Panc1 (cell line): ENCODE results near the gene JMJD1C. TPM values are rescaled to one million over a fixed set of nuclear protein-coding genes. Genes with fewer than 3 reads are reported as not detected.

Experiments used
- ATAC-seq: fragments of 200-7000 bp; cut with Tn5 transposase; 2 replicates; pipeline ENCODE4 v1.9.1; 2020; ENCODE audit warnings: mild to moderate bottlenecking, moderate library complexity
- BruUV-seq: library from RNA; stranded (reverse); fragments of 400-500 nt; replicated peaks from 2 replicates; lab custom pipeline; 2021; lab: Mats Ljungman, UMichigan
- CTCF ChIA-PET: fragments of 300-600 bp; sonication (Branson Sonifier 250); formaldehyde crosslinking; loops from one replicate; lab custom pipeline; 2022; ENCODE audit warnings: antibody characterized with exemption; lab: Charles Lee
- POLR2A ChIA-PET: fragments of 300-600 bp; sonication (Branson Sonifier 250); formaldehyde crosslinking; loops from one replicate; lab custom pipeline; 2022; ENCODE audit warnings: antibody characterized with exemption; lab: Charles Lee
- DNase-seq: peaks from one replicate; pipeline ENCODE4 v3.0.0-alpha.2; 2010; ENCODE audit warnings: low read depth, low spot score
- H3K27ac ChIP-seq: 2 replicates; pipeline ENCODE4 v1.5.1; 2011; ENCODE audit warnings: mild to moderate bottlenecking, low read length, inconsistent platforms
- H3K27me3 ChIP-seq: fragments of 200-500 bp; sonication (Bioruptor generic); 2 replicates; pipeline ENCODE4 v1.6.0; 2014; ENCODE audit warnings: low read length, inconsistent platforms; ENCODE audit not compliant: control insufficient read depth, insufficient read depth
- H3K36me3 ChIP-seq: fragments of 200-500 bp; sonication (Bioruptor generic); 2 replicates; pipeline ENCODE4 v1.5.1; 2014; ENCODE audit warnings: inconsistent platforms, mild to moderate bottlenecking, low read length, moderate library complexity; ENCODE audit not compliant: control insufficient read depth, insufficient read depth
- H3K4me1 ChIP-seq: 2 replicates; pipeline ENCODE4 v1.5.1; 2011; ENCODE audit warnings: inconsistent platforms, mild to moderate bottlenecking, low read length, moderate library complexity; ENCODE audit not compliant: control insufficient read depth, insufficient read depth
- H3K4me3 ChIP-seq, 2 experiments: 2 replicates each; pipeline ENCODE4 v1.5.1; 2011 to 2012; ENCODE audit warnings: low read depth in 2 of 2, low read length in 2 of 2, mild to moderate bottlenecking in 2 of 2, inconsistent platforms in 1 of 2, moderate library complexity in 1 of 2
- H3K9me3 ChIP-seq: fragments of 200-500 bp; sonication (Bioruptor generic); 2 replicates; pipeline ENCODE4 v1.5.1; 2014; ENCODE audit warnings: low read depth, mild to moderate bottlenecking, inconsistent platforms, low read length, moderate library complexity; ENCODE audit not compliant: control insufficient read depth, insufficient read depth
- CTCF ChIP-seq: fragments of 450-650 bp; IDR thresholded peaks from 2 replicates; pipeline ENCODE4 v1.5.1; 2017; ENCODE audit warnings: mild to moderate bottlenecking
- POLR2AphosphoS5 ChIP-seq: IDR thresholded peaks from 2 replicates; pipeline ENCODE4 v1.6.1; 2012; ENCODE audit warnings: mild to moderate bottlenecking, low read depth, low read length, moderate library complexity
- REST ChIP-seq, 2 experiments: IDR thresholded peaks; 2 replicates each; pipeline ENCODE4 v1.6.1; 2011 to 2012; ENCODE audit warnings: low read depth in 2 of 2, control low read depth in 1 of 2, low read length in 1 of 2, mild to moderate bottlenecking in 1 of 2, moderate library complexity in 1 of 2; ENCODE audit not compliant: insufficient read depth in 1 of 2
- SIN3A ChIP-seq: IDR thresholded peaks from 2 replicates; pipeline ENCODE4 v1.6.1; 2012; ENCODE audit warnings: low read depth, mild to moderate bottlenecking, low read length, moderate library complexity, borderline replicate concordance; ENCODE audit not compliant: insufficient read depth
- TCF7L2 ChIP-seq: IDR thresholded peaks from 2 replicates; pipeline ENCODE4 v1.6.1; 2011; ENCODE audit warnings: mild to moderate bottlenecking, low read depth, low read length, inconsistent platforms
- in situ Hi-C: cut with HindIII; loops from 2 replicates; pipeline ENCODE4 v1.10.0; 2016; ENCODE audit warnings: low sequenced_read_pairs, low pct_unique_long_range_greater_than_20kb
- intact Hi-C: fragments of 100-400 bp; cut with micrococcal nuclease; formaldehyde crosslinking; loops from one replicate; pipeline ENCODE4 v1.10.0; 2022; ENCODE audit not compliant: unreplicated experiment
- total RNA-seq: library from RNA; stranded (reverse); gene quantifications from one replicate; pipeline ENCODE4 v1.2.1, GENCODE V29; 2021; ENCODE audit not compliant: unreplicated experiment

The JMJD1C gene
- total RNA-seq, 1 experiment from 2014 or later: 88.3 TPM

GRCh38 chr10:63384675-63385074 lies 81.1 kb downstream of the JMJD1C start:
- no TSS peak for BruUV-seq
- TF ChIP-seq SIN3A: no peak
- TF ChIP-seq CTCF: no peak
- TF ChIP-seq TCF7L2: no peak
- no peak for TF ChIP-seq POLR2AphosphoS5
- TF ChIP-seq REST (IDR thresholded peaks at IDR 0.05; ENCODE audit: insufficient read depth in 1 of 2, low read depth in 2 of 2, low read length in 1 of 2): no peak
- DNase-seq: no peak
- no peaks in the 10 kb centered on the region for H3K27me3 ChIP-seq
- no peaks in the 10 kb centered on the region for H3K36me3 ChIP-seq
- H3K4me3 ChIP-seq: no peak overlapping the region
- no peaks in the 10 kb centered on the region; the same call in 1 of the 2 replicates for H3K4me1 ChIP-seq
- ChIA-PET CTCF (no interaction called here), POLR2A (interaction anchor here (0.5 kb wide), 1 partner anchor 84 kb away, joined by 5 read pairs; no protein-coding TSS in a partner anchor)
- H3K9me3 ChIP-seq: no peaks in the 10 kb centered on the region
- H3K27ac ChIP-seq: no peak overlapping the region
- no peak for ATAC-seq
- in situ Hi-C loops (no loop called here), intact Hi-C loops (no loop called here)

GRCh38 chr10:63384001-63384400 lies 81.8 kb downstream of the JMJD1C start:
- BruUV-seq: no TSS peak

GRCh38 chr10:63383141-63383540 lies 82.6 kb downstream of the JMJD1C start:
- no peaks in the 10 kb centered on the region for H3K9me3 ChIP-seq
- BruUV-seq: no TSS peak
- intact Hi-C loops: no loop called here

More at GRCh38 chr10:63384001-63384400, 81.8 kb downstream of the JMJD1C start:
- DNase-seq (no peak), ATAC-seq (no peak)
- Histone ChIP-seq H3K36me3 (no peaks in the 10 kb centered on the region), H3K4me3 (no peak overlapping the region), H3K4me1 (no peaks in the 10 kb centered on the region; the same call in 1 of the 2 replicates), H3K9me3 (no peaks in the 10 kb centered on the region), H3K27me3 (no peaks in the 10 kb centered on the region), H3K27ac (no peak overlapping the region)
- ChIA-PET POLR2A (interaction anchor here (0.6 kb wide), 1 partner anchor 170 kb away, joined by 3 read pairs; no protein-coding TSS in a partner anchor), CTCF (no interaction called here)
- intact Hi-C loops: no loop called here
- TF ChIP-seq SIN3A: no peak
- in situ Hi-C loops: no loop called here

More at GRCh38 chr10:63383141-63383540, 82.6 kb downstream of the JMJD1C start:
- H3K4me1 ChIP-seq: no peaks in the 10 kb centered on the region; the same call in 1 of the 2 replicates
- no peak overlapping the region for H3K4me3 ChIP-seq
- in situ Hi-C loops: no loop called here
- TF ChIP-seq POLR2AphosphoS5 (no peak), SIN3A (no peak), TCF7L2 (no peak), CTCF (no peak), REST (IDR thresholded peaks at IDR 0.05; ENCODE audit: insufficient read depth in 1 of 2, low read depth in 2 of 2, low read length in 1 of 2) (no peak)
- ATAC-seq: no peak
- H3K27me3 ChIP-seq: no peaks in the 10 kb centered on the region
- no peaks in the 10 kb centered on the region for H3K36me3 ChIP-seq
- H3K27ac ChIP-seq: no peak overlapping the region
- ChIA-PET POLR2A (interaction anchor here (0.5 to 0.6 kb wide), 2 partner anchors 13 to 250 kb away, joined by 3 to 5 read pairs; no protein-coding TSS in a partner anchor), CTCF (no interaction called here)
- DNase-seq: no peak
